ENCODE results near the gene C1QTNF3. TPM values are rescaled to one million over a fixed set of nuclear protein-coding genes. Genes with fewer than 3 reads are reported as not detected.

The C1QTNF3 gene
- total and polyA plus RNA-seq, 2 donors (not counting 1 experiment from before 2014, with no cell fraction given), result 6.6 to 11.9 TPM

GRCh38 chr5:34005211-34005610 is 37.8 kb downstream of the C1QTNF3 start:
- no peak overlapping the region for H3K4me2 ChIP-seq (replicated peaks; ENCODE audit: low read depth, low read length, poor library complexity, severe bottlenecking)
- H3K4me3 Mint-ChIP-seq, result no peak overlapping the region
- H3K4me1 ChIP-seq (ENCODE audit: control insufficient read depth in 2 of 2, insufficient read depth in 2 of 2, low read length in 2 of 2), result peaks cover 9 to 15% of the 10 kb centered on the region in 2 donors
- no CpG with 5 or more reads among the region's 4 CpGs for WGBS (ENCODE audit: insufficient coverage)
- no peaks in the 10 kb centered on the region for H4K20me1 ChIP-seq (ENCODE audit: control insufficient read depth, insufficient read depth, low read length, poor library complexity, severe bottlenecking)
- peaks cover 22% of the 10 kb centered on the region for H3K4me1 Mint-ChIP-seq
- CTCF ChIA-PET, result interaction anchor here (2.1 kb wide), 1 partner anchor 8 kb away, joined by 10 read pairs; no protein-coding TSS in a partner anchor
- no peak overlapping the region for H3K27ac ChIP-seq (ENCODE audit: low read length in 2 of 2)
- no peak overlapping the region for H3K4me3 ChIP-seq (ENCODE audit: control extremely low read depth in 1 of 5, extremely low read depth in 1 of 5, insufficient read depth in 1 of 5, low read depth in 2 of 5, low read length in 4 of 5)
- POLR2A ChIA-PET, result no interaction called here
- intact Hi-C loops (cut with micrococcal nuclease), result loop anchor here (5.0 kb wide), 2 partner anchors 912 to 1563 kb away; partner anchors contain the start of genes BRIX1, RAD1 and ZFR
- H3K9me3 ChIP-seq (ENCODE audit: control extremely low read depth in 1 of 3, control insufficient read depth in 2 of 3, insufficient read depth in 1 of 3, low read length in 2 of 3), result no peaks in the 10 kb centered on the region
- DNase-seq (no peak), ATAC-seq (ENCODE audit: low read depth) (no peak)
- H3K27me3 Mint-ChIP-seq, result no peaks in the 10 kb centered on the region
- no peaks in the 10 kb centered on the region for H3K27me3 ChIP-seq (replicated peaks in 1 of 4; ENCODE audit: control extremely low read depth in 1 of 4, control insufficient read depth in 3 of 4, insufficient read depth in 4 of 4, low read length in 3 of 4)
- peaks cover 6 to 11% of the 10 kb centered on the region in 2 experiments for H3K36me3 ChIP-seq (replicated peaks in 1 of 2; ENCODE audit: control extremely low read depth in 1 of 2, control insufficient read depth in 1 of 2, extremely low read depth in 1 of 2, insufficient read depth in 2 of 2, low read length in 1 of 2)
- no peak overlapping the region for H3K27ac Mint-ChIP-seq
- no peak for TF ChIP-seq EZH2 (IDR thresholded peaks at IDR 0.05; ENCODE audit: borderline replicate concordance, insufficient read depth, low read depth, low read length, poor library complexity, severe bottlenecking)
- no peak for TF ChIP-seq CTCF (IDR thresholded peaks at IDR 0.05)
- H3K79me2 ChIP-seq (ENCODE audit: control insufficient read depth, insufficient read depth, low read length), result peaks cover 6% of the 10 kb centered on the region
- no peaks in the 10 kb centered on the region for H3K9me3 Mint-ChIP-seq (ENCODE audit: insufficient read depth)
- H3K9ac ChIP-seq (ENCODE audit: low read length), result no peak overlapping the region
- no peak overlapping the region for H2AFZ ChIP-seq (ENCODE audit: insufficient read depth, low read depth, low read length, poor library complexity, severe bottlenecking)

GRCh38 chr5:34003941-34004340 is 39.1 kb downstream of the C1QTNF3 start:
- WGBS (ENCODE audit: insufficient coverage), result no CpG with 5 or more reads among the region's 4 CpGs
- Mint-ChIP-seq H3K4me3 (no peak overlapping the region), H3K4me1 (peaks cover 15% of the 10 kb centered on the region), H3K27ac (no peak overlapping the region), H3K9me3 (ENCODE audit: insufficient read depth) (no peaks in the 10 kb centered on the region), H3K27me3 (no peaks in the 10 kb centered on the region)
- ATAC-seq (ENCODE audit: low read depth), result no peak
- peaks cover 9 to 11% of the 10 kb centered on the region in 2 donors for H3K4me1 ChIP-seq (ENCODE audit: control insufficient read depth in 2 of 2, insufficient read depth in 2 of 2, low read length in 2 of 2)
- H3K9me3 ChIP-seq (ENCODE audit: control extremely low read depth in 1 of 3, control insufficient read depth in 2 of 3, insufficient read depth in 1 of 3, low read length in 2 of 3), result no peaks in the 10 kb centered on the region
- no peaks in the 10 kb centered on the region for H4K20me1 ChIP-seq (ENCODE audit: control insufficient read depth, insufficient read depth, low read length, poor library complexity, severe bottlenecking)
- ChIA-PET CTCF (no interaction called here), POLR2A (no interaction called here)
- H3K4me3 ChIP-seq (ENCODE audit: control extremely low read depth in 1 of 5, extremely low read depth in 1 of 5, insufficient read depth in 1 of 5, low read depth in 2 of 5, low read length in 4 of 5), result no peak overlapping the region
- intact Hi-C loops (cut with micrococcal nuclease), result no loop called here
- no peaks in the 10 kb centered on the region for H3K27me3 ChIP-seq (replicated peaks in 1 of 4; ENCODE audit: control extremely low read depth in 1 of 4, control insufficient read depth in 3 of 4, insufficient read depth in 4 of 4, low read length in 3 of 4)
- TF ChIP-seq EZH2 (IDR thresholded peaks at IDR 0.05; ENCODE audit: borderline replicate concordance, insufficient read depth, low read depth, low read length, poor library complexity, severe bottlenecking) (no peak), CTCF (IDR thresholded peaks at IDR 0.05) (no peak)
- peaks cover 6% of the 10 kb centered on the region for H3K79me2 ChIP-seq (ENCODE audit: control insufficient read depth, insufficient read depth, low read length)
- H3K9ac ChIP-seq (ENCODE audit: low read length), result no peak overlapping the region
- no peak for DNase-seq
- H3K4me2 ChIP-seq (replicated peaks; ENCODE audit: low read depth, low read length, poor library complexity, severe bottlenecking), result no peak overlapping the region
- peaks cover 8 to 11% of the 10 kb centered on the region in 2 experiments for H3K36me3 ChIP-seq (replicated peaks in 1 of 2; ENCODE audit: control extremely low read depth in 1 of 2, control insufficient read depth in 1 of 2, extremely low read depth in 1 of 2, insufficient read depth in 2 of 2, low read length in 1 of 2)
- H3K27ac ChIP-seq (ENCODE audit: low read length in 2 of 2), result no peak overlapping the region
- H2AFZ ChIP-seq (ENCODE audit: insufficient read depth, low read depth, low read length, poor library complexity, severe bottlenecking), result no peak overlapping the region
